Fibroblast of villous mesenchyme (primary cell): ENCODE data around the gene C1orf159. TPM values are rescaled to one million over a fixed set of nuclear protein-coding genes. Genes with fewer than 3 reads are reported as not detected.

Experiments
- DNase-seq: peaks from one replicate; pipeline ENCODE4 v3.0.0-alpha.2; 2010; ENCODE audit warnings: low read depth
- H3K4me3 ChIP-seq: 2 replicates; pipeline ENCODE4 v1.5.1; 2011; ENCODE audit warnings: low read depth, mild to moderate bottlenecking, low read length
- total RNA-seq: library from RNA; depleted of rRNA; stranded (reverse); fragments of >200 nt; gene quantifications from 2 replicates; pipeline ENCODE4 v1.2.3, GENCODE V29; 2012
- TF ChIP-seq, protein P1 (sequence below): IDR thresholded peaks from 2 replicates; pipeline ENCODE4 v1.5.1; 2012; ENCODE audit warnings: low read depth, mild to moderate bottlenecking, low read length; ENCODE audit not compliant: insufficient read depth

The C1orf159 gene
- total RNA-seq, 1 donor: 6.5 TPM

DNA sequence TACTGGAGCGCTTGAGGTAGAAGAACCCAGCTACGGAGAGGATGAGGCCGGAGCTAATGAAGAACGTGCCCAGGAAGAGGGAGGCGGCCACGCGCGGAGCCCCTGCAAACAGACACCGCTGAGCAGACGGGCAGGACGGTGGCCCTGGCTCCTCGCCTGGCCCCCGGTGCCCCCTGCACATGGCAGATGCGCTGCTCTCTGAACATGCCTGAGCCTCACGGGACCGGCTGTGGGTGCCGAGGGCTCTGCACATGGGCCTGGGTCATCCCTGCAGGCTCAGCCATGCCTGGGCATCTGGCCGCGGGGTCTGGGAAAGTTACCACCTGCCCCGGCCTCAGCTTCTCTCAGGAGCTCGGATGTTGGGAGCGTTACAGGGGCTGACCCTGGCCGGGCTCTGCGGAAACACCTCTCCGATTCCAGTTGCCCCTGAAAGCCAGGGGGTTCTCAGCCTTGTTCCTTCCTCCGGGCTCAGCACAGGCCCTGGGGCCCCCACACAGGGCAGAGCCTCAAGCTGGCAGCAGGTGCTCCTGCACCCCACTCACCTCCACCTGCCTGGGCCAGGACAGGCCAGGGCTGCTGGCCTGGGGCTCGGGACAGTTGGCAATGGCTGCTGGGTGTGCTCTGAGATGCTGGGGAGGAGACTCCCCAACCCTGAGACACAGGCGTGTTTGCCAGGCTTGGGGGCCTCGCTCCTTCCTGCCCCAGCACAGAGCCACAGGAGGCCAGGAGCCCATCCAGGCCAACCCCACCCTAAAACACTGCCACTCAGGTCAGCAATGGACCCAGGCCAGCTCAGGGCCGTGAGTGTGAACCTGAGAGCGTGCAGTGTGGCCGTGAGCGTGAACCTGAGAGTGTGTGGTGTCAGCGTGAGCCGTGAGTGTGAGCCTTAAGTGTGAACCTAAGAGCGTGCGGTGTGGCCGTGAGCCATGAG lies 29.7 kb downstream of the C1orf159 start:
- TF ChIP-seq, protein P1, sequence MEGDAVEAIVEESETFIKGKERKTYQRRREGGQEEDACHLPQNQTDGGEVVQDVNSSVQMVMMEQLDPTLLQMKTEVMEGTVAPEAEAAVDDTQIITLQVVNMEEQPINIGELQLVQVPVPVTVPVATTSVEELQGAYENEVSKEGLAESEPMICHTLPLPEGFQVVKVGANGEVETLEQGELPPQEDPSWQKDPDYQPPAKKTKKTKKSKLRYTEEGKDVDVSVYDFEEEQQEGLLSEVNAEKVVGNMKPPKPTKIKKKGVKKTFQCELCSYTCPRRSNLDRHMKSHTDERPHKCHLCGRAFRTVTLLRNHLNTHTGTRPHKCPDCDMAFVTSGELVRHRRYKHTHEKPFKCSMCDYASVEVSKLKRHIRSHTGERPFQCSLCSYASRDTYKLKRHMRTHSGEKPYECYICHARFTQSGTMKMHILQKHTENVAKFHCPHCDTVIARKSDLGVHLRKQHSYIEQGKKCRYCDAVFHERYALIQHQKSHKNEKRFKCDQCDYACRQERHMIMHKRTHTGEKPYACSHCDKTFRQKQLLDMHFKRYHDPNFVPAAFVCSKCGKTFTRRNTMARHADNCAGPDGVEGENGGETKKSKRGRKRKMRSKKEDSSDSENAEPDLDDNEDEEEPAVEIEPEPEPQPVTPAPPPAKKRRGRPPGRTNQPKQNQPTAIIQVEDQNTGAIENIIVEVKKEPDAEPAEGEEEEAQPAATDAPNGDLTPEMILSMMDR: no peak
- no peak for DNase-seq
- H3K4me3 ChIP-seq: no peak overlapping the region

- TF ChIP-seq, protein P1: no peak
- no peak for DNase-seq
- no peak overlapping the region for H3K4me3 ChIP-seq
Measured at GRCh38 chr1:1085171-1085841, 30.6 kb downstream of the C1orf159 start.

- H3K4me3 ChIP-seq: no peak overlapping the region
- no peak for DNase-seq
- TF ChIP-seq, protein P1: no peak
Measured at GRCh38 chr1:1084372-1085170, 31.3 kb downstream of the C1orf159 start.

DNA sequence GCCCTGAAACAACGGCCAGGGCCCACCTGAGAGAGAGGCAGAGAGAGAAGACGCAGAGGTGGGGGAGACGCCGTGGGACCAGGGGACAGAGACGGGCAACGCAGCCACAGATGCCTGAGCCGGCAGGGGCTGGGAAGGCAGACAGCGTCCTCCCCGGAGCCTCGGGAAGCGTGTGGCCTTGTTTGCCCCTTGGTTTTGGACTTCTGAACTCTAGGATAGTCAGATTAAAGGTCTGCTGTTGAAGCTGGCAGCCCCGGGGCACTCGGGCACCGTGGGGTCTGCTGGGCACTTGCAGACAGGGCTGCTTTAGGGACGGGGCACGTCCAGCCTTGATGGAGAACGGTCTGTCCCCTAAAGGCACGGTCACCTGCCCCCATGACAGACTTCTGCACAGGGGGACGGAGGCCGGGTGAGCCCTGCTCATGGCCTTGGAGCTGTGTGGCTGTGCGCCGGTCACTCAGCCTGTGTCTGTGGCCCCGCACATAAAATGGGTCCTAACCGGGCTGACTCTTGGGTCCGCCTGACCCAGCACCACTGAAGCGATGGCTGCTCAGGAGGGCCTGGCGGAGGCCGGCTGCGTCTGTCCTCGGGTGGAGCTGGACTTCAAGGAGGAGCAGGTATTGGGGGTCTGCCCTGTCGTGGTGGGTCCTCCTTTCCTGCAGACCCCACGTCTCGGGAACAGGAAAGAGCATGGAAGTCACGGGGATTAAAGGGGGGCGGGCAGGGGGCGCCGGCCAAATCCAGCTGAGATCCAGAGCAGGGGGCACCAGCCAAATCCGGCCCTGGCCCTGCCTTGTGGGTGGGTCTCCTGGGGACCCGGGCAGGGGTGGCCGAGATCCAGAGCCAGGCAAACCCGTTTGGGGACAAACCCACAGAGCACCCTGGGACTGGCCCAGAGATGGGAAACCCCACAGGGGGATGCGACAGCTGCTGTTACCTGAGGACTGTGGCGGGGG lies 32.2 kb downstream of the C1orf159 start:
- TF ChIP-seq, protein P1: no peak
- DNase-seq: no peak
- H3K4me3 ChIP-seq: no peak overlapping the region

GRCh38 chr1:1082776-1083415 lies 33.0 kb downstream of the C1orf159 start:
- TF ChIP-seq, protein P1: no peak

More at GRCh38 chr1:1082776-1083415, 33.0 kb downstream of the C1orf159 start:
- no peak for DNase-seq
- H3K4me3 ChIP-seq: no peak overlapping the region
